ENCODE results near the gene AK4. TPM values are rescaled to one million over a fixed set of nuclear protein-coding genes. Genes with fewer than 3 reads are reported as not detected.

The AK4 gene
- total and polyA plus RNA-seq, 2 donors from 2014 or later = 47.6 to 131 TPM

- Histone ChIP-seq H3K27ac (ENCODE audit: low read depth in 2 of 2, low read length in 2 of 2) (peak overlapping the region in 1 of 2 donors; percentile 7), H3K27me3 (ENCODE audit: control insufficient read depth, insufficient read depth, low read length) (peaks cover 5% of the 10 kb centered on the region), H3K36me3 (ENCODE audit: control insufficient read depth in 2 of 3, insufficient read depth in 3 of 3, low read length in 3 of 3) (no peaks in the 10 kb centered on the region), H3K4me1 (ENCODE audit: control insufficient read depth in 2 of 3, insufficient read depth in 2 of 3, low read depth in 1 of 3, low read length in 3 of 3) (peaks cover 0 to 3% (median 0%) of the 10 kb centered on the region in 3 donors), H3K9me3 (ENCODE audit: control insufficient read depth in 2 of 3, insufficient read depth in 1 of 3, low read length in 3 of 3) (no peaks in the 10 kb centered on the region), H3K4me3 (ENCODE audit: low read length in 3 of 3) (peak overlapping the region in 2 of 3 donors; percentile 54 to 63), H3K9ac (ENCODE audit: low read length in 3 of 3) (peak overlapping the region in 1 of 3 donors; percentile 1)
- intact Hi-C loops (cut with DNase I) = no loop called here
- DNase-seq (no peak), FAIRE-seq (no peak)
- TF ChIP-seq CTCF (IDR thresholded peaks at IDR 0.05; ENCODE audit: borderline replicate concordance, extremely low read depth, insufficient read depth) = no peak
Measured at GRCh38 chr1:65265296-65265650, 117.3 kb downstream of the AK4 start.

- no peaks in the 10 kb centered on the region for H3K9me3 ChIP-seq (ENCODE audit: control insufficient read depth in 2 of 3, insufficient read depth in 1 of 3, low read length in 3 of 3)
- intact Hi-C loops (cut with DNase I) = no loop called here
- H3K4me3 ChIP-seq (ENCODE audit: low read length in 3 of 3) = peak overlapping the region in 2 of 3 donors; percentile 54 to 63
- peaks cover 0 to 3% (median 0%) of the 10 kb centered on the region in 3 donors for H3K4me1 ChIP-seq (ENCODE audit: control insufficient read depth in 2 of 3, insufficient read depth in 2 of 3, low read depth in 1 of 3, low read length in 3 of 3)
- FAIRE-seq (no peak), DNase-seq (peak; percentile 42 to 77 (median 70))
- H3K27me3 ChIP-seq (ENCODE audit: control insufficient read depth, insufficient read depth, low read length) = peaks cover 5% of the 10 kb centered on the region
- peak overlapping the region in 2 of 3 donors; percentile 1 to 2 for H3K9ac ChIP-seq (ENCODE audit: low read length in 3 of 3)
- TF ChIP-seq CTCF (IDR thresholded peaks at IDR 0.05; ENCODE audit: borderline replicate concordance, extremely low read depth, insufficient read depth) = no peak
- no peaks in the 10 kb centered on the region for H3K36me3 ChIP-seq (ENCODE audit: control insufficient read depth in 2 of 3, insufficient read depth in 3 of 3, low read length in 3 of 3)
- peak overlapping the region; percentile 32 to 68 for H3K27ac ChIP-seq (ENCODE audit: low read depth in 2 of 2, low read length in 2 of 2)
Measured at GRCh38 chr1:65265651-65266351, 117.8 kb downstream of the AK4 start.

- H3K4me3 ChIP-seq (ENCODE audit: low read length in 3 of 3) = peak overlapping the region in 2 of 3 donors; percentile 36 to 63
- H3K27me3 ChIP-seq (ENCODE audit: control insufficient read depth, insufficient read depth, low read length) = peaks cover 5% of the 10 kb centered on the region
- H3K9me3 ChIP-seq (ENCODE audit: control insufficient read depth in 2 of 3, insufficient read depth in 1 of 3, low read length in 3 of 3) = no peaks in the 10 kb centered on the region
- H3K4me1 ChIP-seq (ENCODE audit: control insufficient read depth in 2 of 3, insufficient read depth in 2 of 3, low read depth in 1 of 3, low read length in 3 of 3) = peaks cover 0 to 3% (median 0%) of the 10 kb centered on the region in 3 donors
- intact Hi-C loops (cut with DNase I) = no loop called here
- no peak for TF ChIP-seq CTCF (IDR thresholded peaks at IDR 0.05; ENCODE audit: borderline replicate concordance, extremely low read depth, insufficient read depth)
- DNase-seq (no peak), FAIRE-seq (no peak)
- peak overlapping the region in 1 of 3 donors; percentile 1 for H3K9ac ChIP-seq (ENCODE audit: low read length in 3 of 3)
- H3K36me3 ChIP-seq (ENCODE audit: control insufficient read depth in 2 of 3, insufficient read depth in 3 of 3, low read length in 3 of 3) = no peaks in the 10 kb centered on the region
- H3K27ac ChIP-seq (ENCODE audit: low read depth in 2 of 2, low read length in 2 of 2) = no peak overlapping the region
Measured at GRCh38 chr1:65266476-65266875, 118.5 kb downstream of the AK4 start.

All from kidney (tissue), 14 donors.